Measurements from ENCODE around the gene PLBD2.
"Not testable (repeated sequence)": the region's sequence is repeated elsewhere in the genome, so short reads cannot be mapped to it uniquely, and the experiment has no call there.

The PLBD2 gene

GRCh38 chr12:113333877-113334785 is 24.3 kb upstream of the PLBD2 start:
- DNase-seq (ENCODE audit: low spot score) (no peak), FAIRE-seq (no peak)

GRCh38 chr12:113334786-113335539 is 23.4 kb upstream of the PLBD2 start, which contains the start of gene SLC8B1:
TSS of gene SLC8B1 (minus strand) at chr12:113335109. CDS start at chr12:113332878, 2,231 bp downstream.
- FAIRE-seq (no peak), DNase-seq (ENCODE audit: low spot score) (peak; percentile 58)

- no peak for FAIRE-seq
- no peak for DNase-seq (ENCODE audit: low spot score)
Observed at GRCh38 chr12:113339540-113339939, 18.8 kb upstream of the PLBD2 start.

GRCh38 chr12:113340061-113340460 is 18.3 kb upstream of the PLBD2 start:
- no peak for FAIRE-seq
- DNase-seq (ENCODE audit: low spot score): no peak

- DNase-seq (ENCODE audit: low spot score) (no peak), FAIRE-seq (no peak)
Observed at GRCh38 chr12:113341535-113341934, 16.9 kb upstream of the PLBD2 start.

- DNase-seq (ENCODE audit: low spot score) (no peak), FAIRE-seq (no peak)
Observed at GRCh38 chr12:113345318-113345717, 13.1 kb upstream of the PLBD2 start.

- DNase-seq (ENCODE audit: low spot score): no peak
Observed at GRCh38 chr12:113346353-113346752, 12.0 kb upstream of the PLBD2 start.

GRCh38 chr12:113347107-113347506 is 11.3 kb upstream of the PLBD2 start:
- FAIRE-seq (no peak), DNase-seq (ENCODE audit: low spot score) (no peak)

More at GRCh38 chr12:113346353-113346752, 12.0 kb upstream of the PLBD2 start:
- no peak for FAIRE-seq

- DNase-seq (ENCODE audit: low spot score): no peak
- FAIRE-seq: no peak
Observed at GRCh38 chr12:113347892-113348291, 10.5 kb upstream of the PLBD2 start.

GRCh38 chr12:113348849-113349536 is 9.4 kb upstream of the PLBD2 start:
- no peak for FAIRE-seq
- DNase-seq (ENCODE audit: low spot score): no peak

- FAIRE-seq (no peak), DNase-seq (ENCODE audit: low spot score) (no peak)
Observed at GRCh38 chr12:113351089-113351488, 7.3 kb upstream of the PLBD2 start.

GRCh38 chr12:113354192-113354591 is 4.2 kb upstream of the PLBD2 start:
- not testable (repeated sequence) for DNase-seq (ENCODE audit: low spot score); FAIRE-seq

GRCh38 chr12:113359133-113359938 is 949 bp downstream of the PLBD2 start:
- DNase-seq (ENCODE audit: low spot score) (no peak), FAIRE-seq (no peak)

- DNase-seq (ENCODE audit: low spot score): no peak
- FAIRE-seq: no peak
Observed at GRCh38 chr12:113359939-113360748, 1.8 kb downstream of the PLBD2 start.

GRCh38 chr12:113361574-113362370 is 3.4 kb downstream of the PLBD2 start:
- no peak for DNase-seq (ENCODE audit: low spot score)
- FAIRE-seq: no peak

GRCh38 chr12:113364698-113365097 is 6.3 kb downstream of the PLBD2 start:
- DNase-seq (ENCODE audit: low spot score) (no peak), FAIRE-seq (no peak)

- FAIRE-seq (no peak), DNase-seq (ENCODE audit: low spot score) (no peak)
Observed at GRCh38 chr12:113365639-113366395, 7.4 kb downstream of the PLBD2 start.

- FAIRE-seq (no peak), DNase-seq (ENCODE audit: low spot score) (no peak)
Observed at GRCh38 chr12:113366827-113367226, 8.4 kb downstream of the PLBD2 start.
